ENCODE measurements around the gene AGMAT. TPM values are rescaled to one million over a fixed set of nuclear protein-coding genes. Genes with fewer than 3 reads are reported as not detected.

The AGMAT gene
- total and polyA plus RNA-seq, 9 of the 15 experiments (the other 6 are each of a cell fraction or from before 2014, with no cell fraction given): not detected

GRCh38 chr1:15531003-15531402 is 53.8 kb downstream of the AGMAT start (continued):
- TF ChIP-seq, protein P1, sequence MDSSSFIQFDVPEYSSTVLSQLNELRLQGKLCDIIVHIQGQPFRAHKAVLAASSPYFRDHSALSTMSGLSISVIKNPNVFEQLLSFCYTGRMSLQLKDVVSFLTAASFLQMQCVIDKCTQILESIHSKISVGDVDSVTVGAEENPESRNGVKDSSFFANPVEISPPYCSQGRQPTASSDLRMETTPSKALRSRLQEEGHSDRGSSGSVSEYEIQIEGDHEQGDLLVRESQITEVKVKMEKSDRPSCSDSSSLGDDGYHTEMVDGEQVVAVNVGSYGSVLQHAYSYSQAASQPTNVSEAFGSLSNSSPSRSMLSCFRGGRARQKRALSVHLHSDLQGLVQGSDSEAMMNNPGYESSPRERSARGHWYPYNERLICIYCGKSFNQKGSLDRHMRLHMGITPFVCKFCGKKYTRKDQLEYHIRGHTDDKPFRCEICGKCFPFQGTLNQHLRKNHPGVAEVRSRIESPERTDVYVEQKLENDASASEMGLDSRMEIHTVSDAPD (CRISPR knock-in tag; IDR thresholded peaks at IDR 0.05): no peak

DNA sequence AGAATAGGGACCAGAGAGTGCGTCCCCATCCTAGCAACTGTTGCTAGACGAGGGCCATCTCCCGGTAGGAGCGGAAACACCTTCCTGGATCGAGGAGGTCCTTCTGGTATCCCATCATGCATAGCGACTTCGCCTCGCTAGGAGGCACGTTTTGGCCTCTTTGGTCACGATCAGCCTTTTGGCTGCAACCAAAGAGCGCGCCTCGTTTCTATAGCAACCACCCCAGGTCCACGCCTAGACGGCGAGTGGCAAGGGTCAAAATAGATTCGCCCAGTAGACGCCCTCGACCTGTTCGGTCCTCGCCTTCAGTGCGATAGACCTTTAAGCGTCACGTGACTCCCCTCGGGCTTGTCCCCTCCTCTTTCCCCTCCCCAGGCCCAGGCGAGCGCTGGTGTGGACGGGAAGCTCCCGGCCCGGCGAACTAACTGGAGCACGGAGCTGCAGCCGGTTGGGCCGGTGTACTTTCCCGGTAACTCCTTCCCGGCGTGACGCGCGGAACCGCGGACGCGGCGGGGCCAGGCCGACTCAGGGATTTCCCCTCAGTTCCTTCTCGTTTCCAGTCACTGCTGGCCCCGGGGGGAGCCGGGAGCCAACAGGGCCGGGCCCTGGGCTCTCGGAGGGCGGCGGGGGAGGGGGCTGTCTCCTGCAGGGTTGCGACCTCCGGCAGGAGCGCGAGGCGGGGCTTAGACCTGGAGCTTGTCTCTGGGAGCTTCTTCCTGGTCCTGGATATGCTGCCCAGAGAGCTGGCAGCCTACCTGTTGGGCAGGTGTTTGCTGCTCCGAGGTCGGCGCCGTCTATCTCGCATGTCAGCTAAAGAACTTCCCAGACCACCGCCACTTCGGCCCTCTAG is 58.1 kb downstream of the AGMAT start, which contains the start of gene DNAJC16:
Gene DNAJC16 (plus strand): TSS at position 359 of the 850 bp plus-strand sequence. CDS start 2,258 bp downstream, outside the sequence.
- in situ Hi-C loops (cut with MboI): no loop called here
- ChIA-PET CTCF (ENCODE audit: low intra/inter-chr PET ratio) (interaction anchor here (0.6 kb wide), 1 partner anchor 71 kb away, joined by 3 read pairs; no protein-coding TSS in a partner anchor), POLR2A (interaction anchor here (0.6 to 1.6 kb wide), 9 partner anchors 9 to 705 kb away, joined by 3 to 8 read pairs (median 3); no protein-coding TSS in a partner anchor)
- 0 out of 2 replicates have a peak, but pooled peaks have one; percentile 20 for TF ChIP-seq ZBTB12 (CRISPR knock-in tag; IDR thresholded peaks at IDR 0.05)
- TF ChIP-seq CSDE1 (IDR thresholded peaks at IDR 0.05): peak in 1 of 2 experiments; percentile 98; a peak in 2 of 4 replicates
- peak; percentile 95 for TF ChIP-seq TFAP4 (CRISPR knock-in tag; IDR thresholded peaks at IDR 0.05; ENCODE audit: borderline replicate concordance)
- 0 out of 2 replicates have a peak, but pooled peaks have one; percentile 57 for TF ChIP-seq GATAD2A (IDR thresholded peaks at IDR 0.05)
- 0 out of 2 replicates have a peak, but pooled peaks have one; percentile 56 for TF ChIP-seq HIVEP1 (CRISPR knock-in tag; IDR thresholded peaks at IDR 0.05)
- TF ChIP-seq HNRNPL (IDR thresholded peaks at IDR 0.05; ENCODE audit: low read depth, low read length): no peak
- peak; percentile 30 to 31; a peak in 1 of 4 replicates for TF ChIP-seq TBL1XR1 (IDR thresholded peaks at IDR 0.05; ENCODE audit: low read length in 2 of 2)
- no peak for TF ChIP-seq ZBTB8A (IDR thresholded peaks at IDR 0.05; ENCODE audit: partially characterized antibody)
- no peak for TF ChIP-seq HNRNPUL1 (IDR thresholded peaks at IDR 0.05; ENCODE audit: low read length)
- peak; percentile 88 for TF ChIP-seq PHF20 (IDR thresholded peaks at IDR 0.05; ENCODE audit: partially characterized antibody)
- TF ChIP-seq, protein P2, sequence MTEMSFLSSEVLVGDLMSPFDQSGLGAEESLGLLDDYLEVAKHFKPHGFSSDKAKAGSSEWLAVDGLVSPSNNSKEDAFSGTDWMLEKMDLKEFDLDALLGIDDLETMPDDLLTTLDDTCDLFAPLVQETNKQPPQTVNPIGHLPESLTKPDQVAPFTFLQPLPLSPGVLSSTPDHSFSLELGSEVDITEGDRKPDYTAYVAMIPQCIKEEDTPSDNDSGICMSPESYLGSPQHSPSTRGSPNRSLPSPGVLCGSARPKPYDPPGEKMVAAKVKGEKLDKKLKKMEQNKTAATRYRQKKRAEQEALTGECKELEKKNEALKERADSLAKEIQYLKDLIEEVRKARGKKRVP (CRISPR knock-in tag; IDR thresholded peaks at IDR 0.05): no peak; the same call in 1 of the 2 replicates
- TF ChIP-seq ZFP36 (IDR thresholded peaks at IDR 0.05; ENCODE audit: low read depth, low read length, partially characterized antibody): peak; percentile 11

More for the DNA sequence above, 58.1 kb downstream of the AGMAT start, which contains the start of gene DNAJC16:
- intact Hi-C loops (cut with micrococcal nuclease): loop anchor here (2.0 to 10.0 kb wide), 3 partner anchors 16 to 308 kb away; partner anchors contain the start of gene DDI2
- no TSS peak for BruUV-seq (replicated peaks)
- H3K4me2 ChIP-seq (ENCODE audit: insufficient read depth, low read length): peak within 1 kb of the TSS; percentile 95
- WGBS (ENCODE audit: insufficient coverage, low coverage, missing lambda C conversion rate): under 1% methylated on average over 63 of the region's 65 CpGs
- peak within 1 kb of the TSS; percentile 63 for H2AFZ ChIP-seq (ENCODE audit: low read depth, low read length)
- no peaks in the 10 kb centered on the region for H3K9me3 ChIP-seq (replicated peaks; ENCODE audit: control insufficient read depth, insufficient read depth, low read depth, low read length)
- peak within 1 kb of the TSS; percentile 77 for H3K27ac ChIP-seq (ENCODE audit: extremely low read depth, low read depth, low read length)
- H4K20me1 ChIP-seq (replicated peaks; ENCODE audit: control insufficient read depth, insufficient read depth, low read length): no peaks in the 10 kb centered on the region
- DNase-seq (ENCODE audit: extremely low read depth in 1 of 4, low spot score in 3 of 4) (peak; percentile 92 to 100 (median 93)), FAIRE-seq (peak; percentile 100), ATAC-seq (peak; percentile 83)
- peak within 1 kb of the TSS; percentile 77 for H3K4me3 ChIP-seq
- H3K79me2 ChIP-seq (ENCODE audit: control insufficient read depth, insufficient read depth, low read length): peaks cover 56% of the 10 kb centered on the region
- peak within 1 kb of the TSS; percentile 84 to 93 for H3K9ac ChIP-seq (ENCODE audit: insufficient read depth in 1 of 2, low read depth in 2 of 2, low read length in 2 of 2)
- no peaks in the 10 kb centered on the region for H3K27me3 ChIP-seq (ENCODE audit: control insufficient read depth in 2 of 2, insufficient read depth in 2 of 2, low read length in 2 of 2)
- no peaks in the 10 kb centered on the region for H3K9me1 ChIP-seq (ENCODE audit: control insufficient read depth, insufficient read depth, low read length)
- H3K4me1 ChIP-seq (replicated peaks in 1 of 2; ENCODE audit: control insufficient read depth in 2 of 2, insufficient read depth in 2 of 2, low read length in 2 of 2): peaks cover 7 to 25% of the 10 kb centered on the region in 2 experiments; a peak in 4 of 5 replicates
- H3K36me3 ChIP-seq (ENCODE audit: control insufficient read depth, insufficient read depth, low read length): peaks cover 31% of the 10 kb centered on the region

Data from K562 (cell line).